Liver (tissue), 3 donors: ENCODE results near the gene GMEB2.

ENCODE experiments used
- GABPA ChIP-seq, 2 donors: IDR thresholded peaks in 1 of 2; conservative IDR thresholded peaks in 1 of 2; 2 replicates each; pipeline ENCODE4 v1.6.1; 2016; ENCODE audit warnings: antibody characterized with exemption in 2 of 2, mild to moderate bottlenecking in 1 of 2, moderate library complexity in 1 of 2
- HNF4G ChIP-seq: IDR thresholded peaks from 2 replicates; pipeline ENCODE4 v1.6.1; 2016; ENCODE audit warnings: antibody characterized with exemption
- MAX ChIP-seq: IDR thresholded peaks from 2 replicates; pipeline ENCODE4 v1.6.1; 2016; ENCODE audit warnings: antibody characterized with exemption
- TF ChIP-seq, protein P1 (sequence below): fragments of 150-350 bp; IDR thresholded peaks from 2 replicates; pipeline ENCODE4 v1.5.1; 2017; ENCODE audit warnings: improper control_type of control experiment, low read depth, low read length; ENCODE audit not compliant: missing input control
- donor health status: healthy.
- donor health status: healthy.

GRCh38 chr20:63592661-63593060 lies 34.2 kb downstream of the GMEB2 start:
- TF ChIP-seq, protein P1, sequence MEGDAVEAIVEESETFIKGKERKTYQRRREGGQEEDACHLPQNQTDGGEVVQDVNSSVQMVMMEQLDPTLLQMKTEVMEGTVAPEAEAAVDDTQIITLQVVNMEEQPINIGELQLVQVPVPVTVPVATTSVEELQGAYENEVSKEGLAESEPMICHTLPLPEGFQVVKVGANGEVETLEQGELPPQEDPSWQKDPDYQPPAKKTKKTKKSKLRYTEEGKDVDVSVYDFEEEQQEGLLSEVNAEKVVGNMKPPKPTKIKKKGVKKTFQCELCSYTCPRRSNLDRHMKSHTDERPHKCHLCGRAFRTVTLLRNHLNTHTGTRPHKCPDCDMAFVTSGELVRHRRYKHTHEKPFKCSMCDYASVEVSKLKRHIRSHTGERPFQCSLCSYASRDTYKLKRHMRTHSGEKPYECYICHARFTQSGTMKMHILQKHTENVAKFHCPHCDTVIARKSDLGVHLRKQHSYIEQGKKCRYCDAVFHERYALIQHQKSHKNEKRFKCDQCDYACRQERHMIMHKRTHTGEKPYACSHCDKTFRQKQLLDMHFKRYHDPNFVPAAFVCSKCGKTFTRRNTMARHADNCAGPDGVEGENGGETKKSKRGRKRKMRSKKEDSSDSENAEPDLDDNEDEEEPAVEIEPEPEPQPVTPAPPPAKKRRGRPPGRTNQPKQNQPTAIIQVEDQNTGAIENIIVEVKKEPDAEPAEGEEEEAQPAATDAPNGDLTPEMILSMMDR: no peak
- TF ChIP-seq HNF4G: no peak
- TF ChIP-seq GABPA (IDR thresholded peaks at IDR 0.05 in 1 of 2, conservative IDR thresholded peaks at IDR 0.05 in 1 of 2): no peak
- no peak for TF ChIP-seq MAX
